ENCODE measurements around the gene KRTAP17-1.

DNA sequence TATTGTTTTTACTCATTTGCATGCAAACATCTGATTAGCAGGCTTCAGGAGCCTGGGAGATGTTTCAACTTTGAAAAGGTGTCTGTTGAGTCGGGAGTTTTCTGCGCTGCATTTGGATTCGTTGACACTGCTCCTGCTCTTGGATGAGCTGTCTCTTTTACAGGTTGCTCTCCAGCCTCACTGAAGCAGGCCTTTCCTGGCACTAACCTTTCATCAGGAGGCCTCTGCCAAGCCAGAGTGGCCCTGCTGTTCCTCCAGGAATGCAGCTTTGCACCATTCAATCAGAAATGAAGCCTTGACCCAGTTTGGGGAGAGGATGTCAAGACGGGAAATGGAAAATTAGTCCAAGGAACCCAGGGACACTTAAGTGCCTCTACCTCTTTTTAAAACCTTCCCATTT is 12.5 kb downstream of the KRTAP17-1 start:
- no peak for TF ChIP-seq RAD21 (IDR thresholded peaks at IDR 0.05; ENCODE audit: low read length)
- TF ChIP-seq CHD2 (IDR thresholded peaks at IDR 0.05; ENCODE audit: low read length, partially characterized antibody): no peak
- no peak for TF ChIP-seq NRF1 (IDR thresholded peaks at IDR 0.05; ENCODE audit: low read depth, low read length)
- TF ChIP-seq, protein P1, sequence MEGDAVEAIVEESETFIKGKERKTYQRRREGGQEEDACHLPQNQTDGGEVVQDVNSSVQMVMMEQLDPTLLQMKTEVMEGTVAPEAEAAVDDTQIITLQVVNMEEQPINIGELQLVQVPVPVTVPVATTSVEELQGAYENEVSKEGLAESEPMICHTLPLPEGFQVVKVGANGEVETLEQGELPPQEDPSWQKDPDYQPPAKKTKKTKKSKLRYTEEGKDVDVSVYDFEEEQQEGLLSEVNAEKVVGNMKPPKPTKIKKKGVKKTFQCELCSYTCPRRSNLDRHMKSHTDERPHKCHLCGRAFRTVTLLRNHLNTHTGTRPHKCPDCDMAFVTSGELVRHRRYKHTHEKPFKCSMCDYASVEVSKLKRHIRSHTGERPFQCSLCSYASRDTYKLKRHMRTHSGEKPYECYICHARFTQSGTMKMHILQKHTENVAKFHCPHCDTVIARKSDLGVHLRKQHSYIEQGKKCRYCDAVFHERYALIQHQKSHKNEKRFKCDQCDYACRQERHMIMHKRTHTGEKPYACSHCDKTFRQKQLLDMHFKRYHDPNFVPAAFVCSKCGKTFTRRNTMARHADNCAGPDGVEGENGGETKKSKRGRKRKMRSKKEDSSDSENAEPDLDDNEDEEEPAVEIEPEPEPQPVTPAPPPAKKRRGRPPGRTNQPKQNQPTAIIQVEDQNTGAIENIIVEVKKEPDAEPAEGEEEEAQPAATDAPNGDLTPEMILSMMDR (IDR thresholded peaks at IDR 0.05): no peak
- TF ChIP-seq EP300 (IDR thresholded peaks at IDR 0.05; ENCODE audit: borderline replicate concordance in 1 of 2, low read depth in 1 of 2, low read length in 1 of 2): no peak
- TF ChIP-seq, protein P2, sequence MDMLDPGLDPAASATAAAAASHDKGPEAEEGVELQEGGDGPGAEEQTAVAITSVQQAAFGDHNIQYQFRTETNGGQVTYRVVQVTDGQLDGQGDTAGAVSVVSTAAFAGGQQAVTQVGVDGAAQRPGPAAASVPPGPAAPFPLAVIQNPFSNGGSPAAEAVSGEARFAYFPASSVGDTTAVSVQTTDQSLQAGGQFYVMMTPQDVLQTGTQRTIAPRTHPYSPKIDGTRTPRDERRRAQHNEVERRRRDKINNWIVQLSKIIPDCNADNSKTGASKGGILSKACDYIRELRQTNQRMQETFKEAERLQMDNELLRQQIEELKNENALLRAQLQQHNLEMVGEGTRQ (IDR thresholded peaks at IDR 0.05; ENCODE audit: borderline replicate concordance, low read depth, low read length): no peak
- TF ChIP-seq, protein P3, sequence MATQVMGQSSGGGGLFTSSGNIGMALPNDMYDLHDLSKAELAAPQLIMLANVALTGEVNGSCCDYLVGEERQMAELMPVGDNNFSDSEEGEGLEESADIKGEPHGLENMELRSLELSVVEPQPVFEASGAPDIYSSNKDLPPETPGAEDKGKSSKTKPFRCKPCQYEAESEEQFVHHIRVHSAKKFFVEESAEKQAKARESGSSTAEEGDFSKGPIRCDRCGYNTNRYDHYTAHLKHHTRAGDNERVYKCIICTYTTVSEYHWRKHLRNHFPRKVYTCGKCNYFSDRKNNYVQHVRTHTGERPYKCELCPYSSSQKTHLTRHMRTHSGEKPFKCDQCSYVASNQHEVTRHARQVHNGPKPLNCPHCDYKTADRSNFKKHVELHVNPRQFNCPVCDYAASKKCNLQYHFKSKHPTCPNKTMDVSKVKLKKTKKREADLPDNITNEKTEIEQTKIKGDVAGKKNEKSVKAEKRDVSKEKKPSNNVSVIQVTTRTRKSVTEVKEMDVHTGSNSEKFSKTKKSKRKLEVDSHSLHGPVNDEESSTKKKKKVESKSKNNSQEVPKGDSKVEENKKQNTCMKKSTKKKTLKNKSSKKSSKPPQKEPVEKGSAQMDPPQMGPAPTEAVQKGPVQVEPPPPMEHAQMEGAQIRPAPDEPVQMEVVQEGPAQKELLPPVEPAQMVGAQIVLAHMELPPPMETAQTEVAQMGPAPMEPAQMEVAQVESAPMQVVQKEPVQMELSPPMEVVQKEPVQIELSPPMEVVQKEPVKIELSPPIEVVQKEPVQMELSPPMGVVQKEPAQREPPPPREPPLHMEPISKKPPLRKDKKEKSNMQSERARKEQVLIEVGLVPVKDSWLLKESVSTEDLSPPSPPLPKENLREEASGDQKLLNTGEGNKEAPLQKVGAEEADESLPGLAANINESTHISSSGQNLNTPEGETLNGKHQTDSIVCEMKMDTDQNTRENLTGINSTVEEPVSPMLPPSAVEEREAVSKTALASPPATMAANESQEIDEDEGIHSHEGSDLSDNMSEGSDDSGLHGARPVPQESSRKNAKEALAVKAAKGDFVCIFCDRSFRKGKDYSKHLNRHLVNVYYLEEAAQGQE (IDR thresholded peaks at IDR 0.05; ENCODE audit: low read depth, low read length): no peak

Measured in SK-N-SH (cell line).